Measurements from ENCODE around the gene HYOU1. TPM values are rescaled to one million over a fixed set of nuclear protein-coding genes. Genes with fewer than 3 reads are reported as not detected.

HYOU1 gene
- total RNA-seq, 1 donor from 2014 or later = 90.7 TPM

DNA sequence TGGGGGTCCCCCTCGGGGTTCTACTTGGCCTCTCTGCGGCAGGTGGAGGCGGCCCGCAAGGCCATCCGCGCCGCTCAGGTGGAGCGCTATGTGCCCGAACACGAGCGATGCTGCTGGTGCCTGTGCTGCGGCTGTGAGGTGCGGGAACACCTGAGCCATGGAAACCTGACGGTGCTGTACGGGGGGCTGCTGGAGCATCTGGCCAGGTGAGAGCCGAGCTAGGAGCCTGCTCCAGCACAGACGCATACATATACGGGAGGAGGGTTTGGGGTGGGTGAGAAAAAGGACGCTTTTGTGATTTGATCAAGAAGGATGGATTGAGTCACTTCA, 58.7 kb downstream of the HYOU1 start:
- DNase-seq (ENCODE audit: low spot score) = no peak
- intact Hi-C loops (cut with DNase I) = loop anchor here (1.0 kb wide), 1 partner anchor 20 kb away; the partner anchor contains the start of genes RPS25 and TRAPPC4

DNA sequence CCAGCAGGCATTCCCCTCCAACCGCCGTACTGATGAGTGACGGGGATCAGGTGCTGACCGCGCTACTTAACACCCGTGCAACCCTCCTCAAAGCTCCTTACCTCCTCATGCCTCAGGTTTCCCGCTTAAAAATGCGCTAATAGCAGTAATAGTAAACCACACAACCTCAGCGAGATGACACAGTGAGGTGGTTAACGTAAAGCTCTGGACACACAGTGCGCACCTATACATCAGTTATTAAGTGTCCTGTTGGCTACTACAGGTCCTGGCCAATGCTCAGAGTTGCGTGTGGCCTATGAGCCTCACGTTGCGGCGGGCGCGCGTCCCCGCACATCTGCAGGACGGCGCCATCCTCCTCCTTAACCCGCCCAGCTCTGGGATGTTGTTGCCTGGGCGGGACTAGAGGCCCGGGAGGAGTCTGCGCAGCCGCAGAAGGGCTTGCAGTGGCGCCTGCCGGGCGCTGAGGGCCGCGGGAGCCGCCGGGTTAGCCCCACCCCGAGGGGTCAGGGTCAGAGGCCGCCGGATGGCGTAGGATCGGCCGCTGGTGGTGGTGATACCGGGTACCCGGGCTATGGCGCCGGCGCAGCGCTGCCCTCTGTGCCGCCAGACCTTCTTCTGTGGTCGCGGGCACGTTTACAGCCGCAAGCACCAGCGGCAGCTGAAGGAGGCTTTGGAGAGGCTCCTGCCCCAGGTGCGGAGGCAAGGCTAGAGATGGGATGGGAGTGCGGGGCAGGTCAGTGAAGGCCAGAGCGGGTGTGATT, 59.2 kb downstream of the HYOU1 start, which contains the start of gene CENATAC:
CENATAC (plus strand) TSS at position 512 of the 761 bp plus-strand sequence; CDS start at position 572, 60 bp downstream.
- intact Hi-C loops (cut with DNase I) = loop anchor here (1.0 kb wide), 1 partner anchor 20 kb away; the partner anchor contains the start of genes RPS25 and TRAPPC4
- peak; percentile 99 for DNase-seq (ENCODE audit: low spot score)

DNA sequence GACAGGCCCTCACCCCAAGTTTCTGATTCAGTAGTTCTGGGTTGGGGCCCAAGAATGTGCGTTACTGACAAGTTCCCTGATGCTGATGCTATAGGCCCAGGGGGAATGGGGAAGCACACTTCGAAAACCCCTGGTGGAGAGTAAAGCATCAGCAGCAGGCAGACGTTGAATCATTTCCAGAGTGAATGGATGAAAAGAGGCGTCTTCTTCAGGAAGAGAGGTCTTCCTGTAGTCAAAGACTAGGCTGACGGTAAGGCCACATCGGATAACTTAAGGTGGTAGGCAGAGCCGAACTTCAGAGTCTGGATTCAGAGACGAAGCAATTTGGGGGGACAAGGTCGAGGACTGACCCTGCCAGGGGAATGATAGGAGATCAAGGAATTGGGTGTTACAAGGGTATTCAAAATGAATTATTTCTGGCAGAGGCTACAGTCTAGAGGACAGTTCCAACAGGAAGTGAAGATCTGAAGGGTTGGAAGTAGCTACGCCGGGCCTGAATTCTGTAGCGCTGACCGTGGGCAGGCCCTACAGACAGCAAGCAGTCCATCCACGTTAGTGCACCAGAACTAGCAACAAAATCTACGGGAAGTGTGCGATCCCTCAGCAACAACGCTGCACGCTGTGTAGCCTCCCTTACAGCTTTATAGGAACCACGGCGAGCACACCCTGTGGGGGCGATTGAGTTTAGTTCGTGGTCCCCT, 59.9 kb downstream of the HYOU1 start:
- no peak for DNase-seq (ENCODE audit: low spot score)
- intact Hi-C loops (cut with DNase I) = no loop called here

Small RNAs within 50 kb of the gene (microRNA-seq; reads per million reads assigned to microRNA genes)
- not detected for gene MIR3656

Other genes starting within 250 kb of the HYOU1 start
- not detected for gene CXCR5, start 173.3 kb downstream of the HYOU1 start, total RNA-seq
- gene BCL9L, start 131.3 kb downstream of the HYOU1 start, total RNA-seq = 41.4 TPM
- gene UPK2, start 100.9 kb downstream of the HYOU1 start, total RNA-seq = not detected
- not detected for gene FOXR1, start 85.4 kb downstream of the HYOU1 start, total RNA-seq
- 15.0 TPM for gene CENATAC, start 59.1 kb downstream of the HYOU1 start, total RNA-seq
- 572 TPM for gene RPS25, start 38.9 kb downstream of the HYOU1 start, total RNA-seq
- gene TRAPPC4, start 38.4 kb downstream of the HYOU1 start, total RNA-seq = 42.4 TPM
- gene SLC37A4, start 26.3 kb downstream of the HYOU1 start, total RNA-seq = 3.9 TPM
- 18.5 TPM for gene VPS11, start 10.6 kb upstream of the HYOU1 start, total RNA-seq
- 14.7 TPM for gene HMBS, start 27.7 kb upstream of the HYOU1 start, total RNA-seq
- 18.9 TPM for gene DPAGT1, start 44.6 kb upstream of the HYOU1 start, total RNA-seq
- gene C2CD2L, start 50.1 kb upstream of the HYOU1 start, total RNA-seq = 11.8 TPM
- 14.5 TPM for gene HINFP, start 64.4 kb upstream of the HYOU1 start, total RNA-seq
- 1.0 TPM for gene ABCG4, start 91.8 kb upstream of the HYOU1 start, total RNA-seq
- gene NLRX1, start 111.5 kb upstream of the HYOU1 start, total RNA-seq = 25.4 TPM
- gene NHERF4, start 128.3 kb upstream of the HYOU1 start, total RNA-seq = not detected
- gene CBL, start 149.1 kb upstream of the HYOU1 start, total RNA-seq = 13.4 TPM